KG1 (cell line): ENCODE measurements around the gene PRKN.

Experiments used
- DNase-seq: peaks from one replicate; lab custom pipeline; 2025; lab: John Stamatoyannopoulos, UW

The PRKN gene

DNA sequence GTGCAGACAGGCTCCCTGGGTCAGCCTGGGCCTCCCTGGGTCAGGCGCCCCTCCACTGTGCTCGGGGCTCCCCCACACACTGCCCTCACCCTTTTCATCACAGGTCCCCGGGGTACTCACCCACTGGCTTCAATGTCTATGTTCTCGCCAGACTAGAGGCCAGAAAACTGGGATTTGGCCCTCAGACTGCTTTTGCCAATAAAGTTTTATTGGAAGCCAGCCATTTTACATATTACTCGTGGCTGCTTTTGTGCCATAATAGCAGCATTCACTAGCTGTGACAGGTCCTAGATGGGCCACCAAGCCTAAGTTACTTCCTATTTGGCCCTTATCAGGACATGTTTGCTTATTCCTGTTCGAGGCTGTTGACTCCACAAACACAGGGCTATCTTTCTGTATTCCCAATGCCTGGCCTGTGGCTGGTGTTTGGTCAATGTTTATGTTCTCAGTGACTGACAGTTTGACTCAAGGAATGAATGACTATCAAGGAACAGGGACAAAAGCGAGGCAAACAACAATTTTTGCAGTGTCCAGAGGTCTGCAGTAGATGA is 928.6 kb downstream of the PRKN start:
- no peak for DNase-seq

DNA sequence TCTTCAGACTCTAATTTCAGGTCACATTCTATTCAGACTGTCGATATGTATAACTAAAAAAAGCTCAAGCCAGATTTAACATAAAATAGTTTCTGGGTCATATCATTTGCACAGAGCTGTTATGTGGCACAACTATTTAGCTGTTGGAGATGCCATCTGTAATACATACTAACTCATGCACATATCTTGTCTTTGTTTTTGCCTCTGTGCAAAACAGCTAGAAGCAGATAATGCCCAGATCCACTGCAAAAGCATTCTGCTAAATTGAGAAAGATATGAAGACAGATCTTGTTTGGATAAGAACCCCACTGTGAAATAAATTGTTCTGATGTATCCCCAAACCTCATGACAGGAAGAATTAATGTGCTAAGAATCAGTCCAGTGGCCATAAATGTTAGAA is 930.9 kb downstream of the PRKN start:
- no peak for DNase-seq

DNA sequence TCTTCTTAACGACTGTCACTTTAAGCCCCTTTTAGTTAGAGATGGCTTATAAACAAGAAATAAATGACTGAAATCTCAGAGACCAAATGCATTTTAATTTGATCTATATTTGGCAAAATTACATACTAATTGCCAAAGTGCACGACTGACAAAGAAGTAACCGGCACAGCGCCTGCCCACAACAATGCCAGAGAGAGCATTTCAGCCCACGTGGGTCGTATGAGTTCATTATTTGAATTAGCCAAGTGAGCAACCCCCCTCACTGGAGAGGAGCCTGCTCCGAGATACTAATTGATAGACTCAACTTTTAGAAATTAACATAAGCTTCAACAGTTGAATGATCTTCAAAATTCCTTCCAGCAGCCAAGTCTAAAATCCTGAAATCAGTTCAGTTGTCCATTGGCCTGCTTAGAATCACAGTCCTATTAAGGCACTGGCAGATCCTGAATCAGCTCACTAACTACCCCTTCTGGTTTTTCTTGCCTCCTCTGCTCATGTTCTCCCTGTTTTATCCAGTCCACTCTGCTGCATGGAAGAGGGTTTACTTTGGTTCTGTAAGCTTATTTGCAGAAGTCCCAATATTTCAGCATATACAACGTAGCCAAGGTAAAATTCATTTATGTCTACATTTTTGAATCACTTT is 934.6 kb downstream of the PRKN start:
- no peak for DNase-seq

DNA sequence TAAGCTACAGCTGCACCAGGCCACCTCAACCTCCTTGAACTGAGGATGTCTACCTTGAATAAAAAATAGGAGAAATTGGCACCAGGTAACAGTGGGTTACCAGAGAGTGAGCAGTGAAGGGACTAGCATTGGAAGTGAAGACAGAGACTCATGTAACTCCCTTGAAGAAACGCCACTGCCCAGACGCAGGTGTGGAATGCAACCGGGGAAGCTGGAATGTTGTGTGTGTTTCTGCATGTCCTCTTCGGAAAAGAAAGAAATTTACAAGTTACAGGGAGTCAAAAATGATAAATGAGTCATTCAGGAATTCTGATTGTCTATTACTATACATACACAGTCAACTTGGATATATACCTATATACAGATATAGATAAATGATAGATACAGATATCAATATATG is 939.0 kb downstream of the PRKN start:
- no peak for DNase-seq

DNA sequence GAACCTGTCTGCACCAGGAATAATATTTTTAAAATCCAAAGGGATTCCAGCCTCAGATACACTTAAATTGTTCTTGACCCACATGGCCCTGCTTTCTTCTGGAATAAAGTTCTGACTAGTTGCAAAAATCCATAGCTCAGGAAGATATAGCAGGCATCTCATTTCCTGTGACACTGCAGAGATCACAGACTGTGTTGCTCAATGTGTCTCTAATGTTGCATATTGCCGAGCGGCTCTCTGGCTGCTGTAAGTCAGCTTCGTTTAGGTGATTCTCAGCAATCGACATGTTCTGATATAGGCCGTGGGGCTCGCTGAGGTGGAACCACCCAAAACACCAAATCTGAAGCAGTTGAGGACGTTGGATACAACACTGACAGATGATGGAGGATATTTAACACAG is 955.4 kb downstream of the PRKN start:
- no peak for DNase-seq

DNA sequence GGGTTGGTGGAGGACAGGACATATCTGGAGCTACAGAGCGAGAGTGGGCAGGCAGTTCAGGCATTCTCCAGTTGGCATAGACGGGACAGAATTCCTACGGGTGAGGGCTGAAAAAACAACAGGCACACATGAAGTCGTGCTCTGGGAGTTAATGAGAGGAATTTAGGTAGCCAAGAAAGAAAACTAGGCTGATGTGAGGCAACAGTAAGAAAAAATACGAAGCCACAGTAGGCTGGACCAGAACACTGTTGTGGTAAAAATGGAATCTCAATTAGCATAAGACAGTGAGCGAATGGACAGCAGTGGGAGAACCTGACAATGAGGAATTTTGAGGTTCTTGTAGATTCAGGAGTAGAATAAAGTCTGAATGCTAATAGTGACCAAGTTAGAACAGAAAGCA is 965.6 kb downstream of the PRKN start:
- no peak for DNase-seq

DNA sequence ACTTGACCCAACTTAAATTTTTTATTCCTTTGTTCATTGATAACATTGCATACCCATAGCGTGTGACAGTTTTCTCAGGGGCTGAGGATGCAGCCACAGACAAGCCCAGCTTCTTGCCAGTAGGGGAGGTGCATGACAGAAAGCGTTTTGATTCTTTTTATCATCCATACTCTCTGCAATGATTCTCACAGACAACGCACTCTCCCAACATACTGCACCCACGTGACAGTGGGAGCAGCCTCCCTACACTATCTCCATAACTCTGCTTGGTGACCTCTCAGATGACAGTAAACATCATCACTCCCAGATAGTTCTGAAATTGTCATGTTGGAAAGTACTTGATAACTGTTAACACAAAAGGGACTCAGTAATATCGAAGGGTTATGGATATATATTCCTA is 972.5 kb downstream of the PRKN start:
- DNase-seq: no peak

DNA sequence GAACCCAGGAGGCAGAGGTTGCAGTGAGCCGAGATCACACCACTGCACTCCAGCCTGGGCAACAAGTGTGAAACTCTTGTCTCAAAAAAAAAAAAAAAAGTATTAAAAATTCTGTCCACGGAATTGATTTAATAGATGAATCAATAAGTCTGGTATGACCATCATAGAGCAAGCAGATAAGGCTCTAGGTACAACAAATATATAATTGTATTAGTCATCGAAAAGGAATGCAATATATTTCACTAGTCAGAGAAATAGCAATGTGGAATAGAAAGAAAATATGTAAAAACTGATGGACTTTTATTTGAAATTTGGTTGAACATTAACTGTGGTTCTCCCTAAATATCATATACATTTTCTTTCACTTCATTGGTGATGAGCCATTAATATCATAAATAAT is 976.9 kb downstream of the PRKN start:
- no peak for DNase-seq

DNA sequence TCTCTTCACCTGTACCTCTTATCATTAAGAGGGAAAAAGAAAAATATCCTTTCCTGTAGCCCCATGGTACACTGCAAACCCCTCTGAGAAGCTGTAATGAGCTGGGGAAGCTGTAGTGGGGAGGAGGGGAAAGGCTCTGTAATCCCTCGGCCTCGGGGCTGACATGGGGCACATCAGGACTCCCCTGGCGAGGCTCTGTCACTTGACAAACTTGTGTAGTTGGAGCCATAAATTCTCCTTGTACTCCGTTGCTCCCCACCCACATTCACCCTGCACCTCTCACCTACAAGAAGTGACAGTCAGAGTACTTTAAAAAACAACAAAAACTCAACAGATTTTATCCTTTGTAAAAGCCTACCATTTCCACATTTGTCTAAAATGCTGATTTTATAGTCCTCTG is 978.0 kb downstream of the PRKN start:
- no peak for DNase-seq

DNA sequence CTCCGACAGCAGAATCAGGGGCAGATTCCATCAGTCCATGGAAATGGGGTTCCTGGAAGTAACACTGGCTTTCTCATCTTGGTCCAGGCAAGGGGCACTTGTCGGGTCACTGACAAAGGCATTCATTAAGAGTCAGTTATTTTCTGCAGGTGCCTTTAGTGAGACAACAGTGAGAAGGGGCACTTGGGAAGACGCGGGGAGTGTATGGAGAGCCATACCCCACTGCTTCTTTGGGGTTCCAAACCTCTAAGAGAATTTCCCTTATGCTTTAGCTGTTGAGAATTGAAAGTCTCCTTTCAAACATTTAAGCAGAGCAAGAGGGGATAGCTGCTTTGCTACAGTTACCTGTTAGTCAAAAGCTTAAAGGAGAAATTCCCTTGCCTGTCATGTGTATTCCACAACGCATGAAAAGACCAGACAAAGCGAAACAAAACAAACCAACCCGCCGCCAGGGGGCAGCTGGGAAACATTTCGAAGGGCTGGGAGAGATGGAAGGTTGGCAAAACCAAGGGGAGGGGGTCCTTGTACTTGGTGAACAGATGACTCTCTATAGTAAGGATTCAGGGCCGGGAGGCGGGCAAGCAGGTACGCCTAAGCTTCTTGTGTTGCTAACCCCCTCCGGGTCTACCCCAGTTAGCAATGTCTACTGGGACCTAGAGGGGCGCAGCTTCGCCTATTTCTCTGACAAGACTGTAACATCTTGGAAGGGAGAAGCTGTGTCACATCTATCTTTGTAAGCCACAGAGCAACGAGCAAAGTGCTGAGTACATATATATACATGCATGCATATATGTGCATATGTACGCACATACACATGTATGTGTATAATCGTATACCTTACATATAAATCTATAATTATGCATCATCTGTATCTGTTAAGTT is 978.8 kb downstream of the PRKN start:
- DNase-seq: peak; percentile 24

DNA sequence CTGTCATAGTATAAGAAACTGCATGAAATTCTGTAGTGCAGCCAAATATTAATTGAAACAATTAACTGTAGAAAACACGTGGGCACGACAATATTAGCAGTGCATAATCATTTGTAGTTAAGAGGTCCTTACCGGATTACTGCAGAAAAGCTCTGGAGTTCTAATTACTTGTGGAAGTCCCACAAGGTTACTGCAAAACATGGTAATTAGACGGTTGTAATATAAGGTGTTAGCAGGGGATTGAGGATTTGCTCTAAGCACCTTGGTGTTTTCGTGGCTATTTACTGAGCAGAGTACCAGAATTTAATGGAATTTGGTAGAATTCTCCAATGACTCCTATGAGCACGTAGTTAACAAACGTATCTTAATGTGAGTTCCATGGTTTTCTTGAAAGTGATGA is 980.1 kb downstream of the PRKN start:
- no peak for DNase-seq

DNA sequence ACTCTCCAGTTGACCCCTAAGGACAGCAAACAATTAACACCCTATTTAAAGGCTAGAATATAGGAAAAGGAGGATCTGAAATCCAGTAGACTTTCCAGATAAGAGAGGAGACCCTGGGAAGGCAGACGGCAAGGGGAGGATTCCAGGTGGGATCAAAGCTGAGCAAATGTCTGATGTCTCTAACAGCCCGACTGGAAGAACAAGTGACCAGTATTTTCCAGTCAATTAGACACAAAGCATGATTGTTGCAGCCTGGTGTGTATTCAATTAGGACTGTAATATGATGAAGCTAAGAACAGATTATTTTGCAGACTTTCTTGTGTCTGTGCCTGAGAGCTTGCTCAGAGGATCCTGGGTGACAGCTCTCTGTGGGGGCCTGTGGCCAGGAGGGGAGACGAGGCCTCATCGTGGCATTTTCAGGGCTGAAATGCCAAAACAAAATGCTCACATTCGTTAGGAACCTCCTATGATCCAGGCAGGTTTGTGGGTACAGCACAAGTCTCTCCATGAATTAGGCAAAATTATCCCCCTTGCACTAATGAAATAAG is 981.9 kb downstream of the PRKN start:
- no peak for DNase-seq

DNA sequence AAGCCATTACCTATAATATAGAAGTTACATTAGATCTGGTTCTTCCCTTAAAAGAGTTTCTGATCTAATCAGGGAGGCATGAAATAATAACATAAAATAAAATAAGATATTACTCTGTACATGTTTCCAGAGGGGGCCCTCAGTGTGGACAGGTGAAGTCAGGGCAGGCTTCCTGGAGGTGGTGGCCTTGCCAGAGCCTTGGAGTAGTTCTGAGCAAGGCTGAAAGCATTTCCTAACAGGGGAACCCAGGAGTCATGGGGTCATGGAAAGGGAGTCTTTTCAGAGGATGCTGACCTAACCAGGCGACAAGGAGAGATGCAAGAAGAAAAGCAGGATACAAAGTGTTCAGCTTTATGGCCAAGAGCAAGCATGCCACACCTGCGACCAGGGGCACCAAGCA is 982.4 kb downstream of the PRKN start:
- no peak for DNase-seq

DNA sequence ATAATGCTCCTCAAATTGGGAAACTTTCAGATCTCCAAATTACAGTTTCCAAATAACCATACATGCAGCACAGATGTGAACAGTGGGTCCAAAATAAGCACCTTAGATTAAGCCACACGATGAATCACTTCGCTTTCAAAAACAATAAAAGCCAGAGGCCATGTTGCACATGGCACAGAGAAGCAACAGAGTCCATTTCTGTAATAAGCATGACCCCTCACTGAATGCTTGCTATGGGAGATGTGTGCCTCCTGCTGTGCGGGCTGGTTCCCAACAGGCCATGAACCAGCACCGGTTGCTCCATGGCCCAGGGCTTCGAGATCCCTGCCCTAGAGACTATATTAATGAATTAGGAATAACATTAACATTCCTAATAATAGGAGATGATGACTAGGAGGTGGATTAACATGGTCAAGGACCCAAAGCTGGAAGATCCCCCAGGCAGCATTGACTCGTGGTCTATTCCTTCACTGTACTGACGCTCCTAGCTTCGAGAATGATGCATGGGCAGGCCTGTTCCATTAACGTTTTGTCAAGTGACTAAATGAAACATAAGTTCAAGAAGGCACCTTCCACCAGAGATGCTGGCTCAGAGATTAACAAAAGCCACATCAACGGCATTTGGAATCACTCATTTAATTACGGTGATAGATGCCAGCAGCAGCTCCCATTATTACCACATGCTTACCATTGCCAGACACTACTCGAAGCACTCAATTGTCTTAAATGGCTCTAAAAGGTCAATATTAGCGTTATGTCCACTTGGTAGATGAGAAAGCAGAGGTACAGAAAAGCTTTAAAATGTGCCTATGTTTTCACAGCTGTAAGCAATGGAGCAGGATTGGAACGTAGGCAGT is 983.1 kb downstream of the PRKN start:
- DNase-seq: no peak

DNA sequence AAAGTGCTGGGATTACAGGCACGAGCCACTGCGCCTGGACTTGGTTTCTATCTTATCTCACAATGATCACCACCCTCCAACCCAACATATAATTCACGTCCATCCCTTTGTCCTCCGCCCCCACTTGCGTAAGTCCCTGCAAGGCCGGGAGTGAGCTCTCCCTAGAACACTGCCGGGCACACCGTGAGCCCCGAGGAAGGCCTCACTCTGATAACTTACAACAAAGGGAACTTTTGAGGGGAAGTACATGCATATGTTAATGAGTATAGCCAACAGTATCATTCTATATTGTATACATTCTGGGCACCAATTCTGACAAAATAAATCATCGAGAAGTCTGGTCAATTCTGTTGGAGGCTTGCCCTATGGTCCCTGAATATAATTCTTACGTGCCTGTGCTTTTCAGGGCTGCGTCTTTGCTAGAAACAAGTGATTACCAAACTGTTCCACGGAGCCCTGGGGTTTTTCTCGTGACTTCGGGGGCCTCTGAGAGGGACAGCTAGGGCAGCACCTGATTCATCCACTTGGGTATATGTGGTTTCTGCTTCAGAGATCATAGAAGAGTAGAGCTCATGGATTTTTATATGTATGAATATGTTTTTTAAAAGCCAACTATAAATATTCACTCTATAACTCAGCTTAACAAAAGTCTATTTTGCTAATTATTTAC is 983.9 kb downstream of the PRKN start:
- no peak for DNase-seq

DNA sequence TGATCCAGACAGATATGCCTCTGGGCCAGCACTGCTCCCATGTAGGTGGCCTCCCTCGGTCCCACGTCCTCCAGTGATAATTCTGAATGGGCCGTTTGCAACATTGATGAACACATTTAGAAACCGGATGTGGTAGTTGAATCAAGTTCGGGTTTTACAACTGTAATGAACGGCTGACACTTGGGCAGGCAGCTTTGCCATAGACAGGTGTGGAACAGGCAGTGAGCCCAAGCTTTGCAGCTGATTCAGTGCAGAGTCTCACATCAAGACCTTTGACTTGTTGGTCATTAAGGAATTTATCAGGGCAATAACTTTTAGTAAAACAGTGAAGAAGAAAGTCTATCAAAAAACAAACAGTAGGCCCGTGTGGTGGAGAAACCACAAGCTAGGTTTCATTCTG is 987.1 kb downstream of the PRKN start:
- DNase-seq: no peak

DNA sequence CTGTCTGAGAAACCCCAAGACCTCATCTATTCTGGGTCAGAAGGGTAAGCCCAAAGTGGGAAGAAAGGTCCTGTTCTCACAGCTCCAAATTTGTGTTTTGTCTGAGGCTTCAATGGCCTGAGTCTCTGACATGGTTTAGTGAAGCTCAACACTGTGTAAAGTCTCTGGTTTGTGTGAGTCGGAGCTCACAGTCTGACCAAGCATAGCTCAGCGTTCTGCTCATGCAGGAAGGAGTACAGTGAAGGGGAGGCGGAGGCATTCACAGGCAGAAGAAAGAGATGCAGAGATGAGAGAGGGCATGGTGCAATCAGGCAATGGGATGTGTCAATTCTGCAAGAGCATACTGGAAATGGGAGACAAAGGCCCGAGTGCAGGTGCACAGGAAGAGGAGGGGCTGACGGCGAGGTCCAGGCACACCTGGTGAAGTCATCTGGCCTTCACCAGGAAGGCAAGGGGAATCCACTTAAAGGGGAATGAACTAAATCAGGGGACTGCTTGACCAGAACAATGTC is 990.7 kb downstream of the PRKN start:
- DNase-seq: no peak

DNA sequence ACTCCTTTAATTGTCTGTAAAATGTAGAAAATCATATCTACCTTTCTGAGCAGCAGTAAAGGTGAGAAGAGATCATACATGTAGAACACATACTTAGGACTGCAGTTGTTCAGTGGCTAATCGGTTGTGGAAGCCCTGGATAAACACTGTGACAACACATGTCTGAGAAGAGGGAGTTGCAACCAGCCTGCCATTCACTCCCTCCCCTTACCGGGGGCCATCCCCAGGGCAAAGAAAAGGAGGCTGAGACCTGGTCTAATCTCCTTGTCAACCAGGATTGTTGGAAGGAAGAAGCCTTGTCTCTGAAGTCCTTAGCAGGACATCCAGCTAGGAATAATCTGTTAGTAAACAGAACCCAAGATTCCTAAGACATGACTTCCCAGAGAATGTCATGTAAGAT is 991.2 kb downstream of the PRKN start:
- DNase-seq: no peak

DNA sequence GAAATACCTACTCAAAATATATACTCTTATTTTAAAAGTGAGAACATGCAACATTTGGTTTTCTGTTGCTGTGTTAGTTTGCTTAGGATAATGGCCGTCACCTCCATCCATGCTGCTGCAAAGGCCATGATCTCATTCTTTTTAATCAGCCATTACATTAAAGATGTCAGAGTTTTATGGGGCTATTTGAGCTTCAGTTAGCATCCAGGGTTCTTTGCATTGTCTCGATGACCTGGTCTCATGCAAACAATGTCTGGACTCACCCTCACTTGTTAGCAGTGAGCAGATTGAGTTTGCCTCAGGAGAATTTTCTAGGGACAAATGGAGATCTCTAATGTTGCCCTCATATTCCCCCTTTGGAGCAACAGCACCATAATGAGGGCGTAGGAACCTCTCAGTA is 995.0 kb downstream of the PRKN start:
- DNase-seq: no peak

DNA sequence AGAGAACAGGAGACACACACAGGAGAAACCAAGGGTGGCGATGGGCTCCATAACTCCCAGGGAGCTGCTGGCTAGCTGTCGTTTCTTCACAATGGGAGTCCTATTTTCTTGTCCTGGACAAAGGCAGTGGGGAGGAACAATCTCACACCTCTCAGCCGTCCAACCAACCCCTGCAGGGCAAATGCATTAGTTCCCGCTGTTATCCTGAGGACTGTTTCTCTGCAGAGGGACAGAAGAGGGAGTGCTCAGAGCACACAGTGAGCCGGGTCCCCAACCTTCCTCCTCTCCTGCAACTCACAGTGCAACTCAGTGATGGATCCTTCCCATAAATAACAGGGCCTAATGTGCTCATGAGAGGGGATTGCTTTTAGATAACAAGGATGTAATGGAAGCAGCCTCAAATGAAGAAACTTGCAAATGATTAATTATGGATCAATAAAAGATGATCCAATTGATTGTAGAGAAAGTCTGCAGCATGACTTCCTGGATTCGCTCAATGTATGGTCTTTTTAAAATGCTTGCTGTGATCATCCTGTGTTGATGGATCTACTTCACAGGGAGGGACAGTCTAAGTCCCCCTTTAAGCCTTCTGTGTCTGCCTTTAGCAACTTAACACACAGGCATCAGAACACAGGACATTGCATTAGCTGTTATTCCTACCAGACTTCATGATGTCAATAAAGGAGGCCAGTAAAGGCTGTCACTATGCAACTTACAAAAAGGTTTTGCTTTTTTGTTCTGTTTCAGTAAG is 1000.3 kb downstream of the PRKN start:
- no peak for DNase-seq

DNA sequence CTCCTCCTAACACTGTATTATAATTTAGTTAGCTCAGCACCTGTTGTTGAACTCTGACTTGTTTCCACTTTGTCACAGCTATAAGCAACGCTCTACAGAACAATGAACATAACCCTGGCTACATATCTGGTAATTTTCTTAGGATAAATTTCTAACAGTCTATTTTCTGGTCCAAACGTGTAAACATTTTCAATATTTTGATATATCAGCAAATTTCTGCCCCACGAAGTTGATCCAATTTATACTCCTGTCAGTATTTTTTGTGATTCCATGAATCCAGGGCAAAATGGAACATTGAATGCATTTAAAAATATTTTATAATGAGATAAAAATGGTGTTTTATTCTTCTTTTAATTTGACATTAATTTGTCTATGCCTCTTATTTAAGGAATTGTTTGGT is 1005.2 kb downstream of the PRKN start:
- DNase-seq: no peak
